ENCODE data around the gene SIGLEC15.
"Not testable (repeated sequence)": the region's sequence is repeated elsewhere in the genome, so short reads cannot be mapped to it uniquely, and the experiment has no call there.

The SIGLEC15 gene

DNA sequence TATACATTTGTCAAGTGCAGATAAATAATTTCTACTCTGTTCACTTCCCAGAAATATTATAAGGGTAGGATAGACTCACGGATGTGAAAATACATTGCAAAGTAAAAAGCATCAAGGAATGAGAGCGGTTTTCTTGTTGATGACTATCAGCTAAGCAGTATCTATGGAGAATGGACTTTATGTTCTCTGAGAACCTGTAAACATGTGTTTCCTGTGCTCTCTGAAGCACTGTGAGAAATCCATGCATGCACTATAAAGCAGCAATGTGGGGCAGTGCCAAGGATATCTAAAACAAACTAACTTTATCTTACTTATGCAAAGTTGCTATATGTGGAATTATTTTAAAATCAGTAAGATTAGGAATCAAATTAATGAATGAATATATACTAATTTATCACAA is 4.4 kb upstream of the SIGLEC15 start:
- no peak for DNase-seq

DNA sequence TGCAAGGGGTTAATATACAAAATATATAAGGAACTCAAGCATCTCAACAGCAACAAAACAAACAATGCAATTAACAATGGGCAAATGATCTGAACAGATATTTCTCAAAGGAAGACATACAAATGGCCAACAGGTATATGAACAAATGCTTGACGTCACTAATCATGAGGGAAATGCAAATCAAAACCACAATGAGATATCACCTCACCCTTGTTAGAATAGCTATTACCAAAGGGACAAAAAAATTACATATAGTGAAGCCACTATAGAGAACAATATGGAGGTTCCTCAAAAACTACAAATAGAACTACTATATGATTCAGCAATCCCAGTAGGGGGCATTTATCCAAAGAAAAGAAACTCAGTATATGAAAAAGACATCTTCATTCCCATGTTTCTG is 3.8 kb upstream of the SIGLEC15 start:
- DNase-seq: no peak

DNA sequence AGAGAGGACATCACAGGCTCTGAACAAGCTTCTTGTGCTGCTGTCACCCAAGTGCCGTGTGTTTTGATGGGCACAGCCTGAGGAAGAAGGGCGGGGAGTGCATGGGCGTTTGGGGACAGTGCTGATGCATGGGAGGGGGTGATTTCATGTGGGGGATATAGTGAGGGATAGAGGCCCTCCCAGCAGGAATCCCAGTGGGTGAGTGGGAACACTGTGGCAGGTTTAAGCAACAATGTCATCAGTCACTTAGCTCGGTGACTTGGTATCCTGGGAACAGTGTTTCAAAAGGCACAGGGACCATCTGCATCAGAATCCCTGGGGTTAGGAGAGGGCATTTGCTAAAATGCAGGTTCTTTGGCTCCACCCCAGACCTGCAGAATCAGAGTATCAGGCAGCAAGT is 609 bp downstream of the SIGLEC15 start:
- DNase-seq: no peak

DNA sequence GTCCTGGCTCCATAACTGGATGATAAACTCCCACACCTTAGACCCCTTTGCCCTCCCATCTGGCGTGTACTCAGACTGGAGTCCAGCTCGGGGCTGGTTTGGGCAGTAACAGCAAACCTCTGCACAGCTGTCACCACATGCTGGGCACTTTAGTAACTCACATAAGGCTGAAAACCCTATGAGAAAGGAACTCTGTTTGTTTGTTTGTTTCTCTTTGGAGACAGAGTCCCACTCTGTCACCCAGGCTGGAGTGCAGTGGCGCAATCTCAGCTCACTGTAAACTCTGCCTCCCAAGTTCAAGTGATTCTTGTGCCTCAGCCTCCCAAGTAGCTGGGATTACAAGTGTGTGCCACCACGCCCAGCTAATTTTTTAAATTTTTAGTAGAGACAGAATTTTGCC is 1.2 kb downstream of the SIGLEC15 start:
- DNase-seq: not testable (repeated sequence)

DNA sequence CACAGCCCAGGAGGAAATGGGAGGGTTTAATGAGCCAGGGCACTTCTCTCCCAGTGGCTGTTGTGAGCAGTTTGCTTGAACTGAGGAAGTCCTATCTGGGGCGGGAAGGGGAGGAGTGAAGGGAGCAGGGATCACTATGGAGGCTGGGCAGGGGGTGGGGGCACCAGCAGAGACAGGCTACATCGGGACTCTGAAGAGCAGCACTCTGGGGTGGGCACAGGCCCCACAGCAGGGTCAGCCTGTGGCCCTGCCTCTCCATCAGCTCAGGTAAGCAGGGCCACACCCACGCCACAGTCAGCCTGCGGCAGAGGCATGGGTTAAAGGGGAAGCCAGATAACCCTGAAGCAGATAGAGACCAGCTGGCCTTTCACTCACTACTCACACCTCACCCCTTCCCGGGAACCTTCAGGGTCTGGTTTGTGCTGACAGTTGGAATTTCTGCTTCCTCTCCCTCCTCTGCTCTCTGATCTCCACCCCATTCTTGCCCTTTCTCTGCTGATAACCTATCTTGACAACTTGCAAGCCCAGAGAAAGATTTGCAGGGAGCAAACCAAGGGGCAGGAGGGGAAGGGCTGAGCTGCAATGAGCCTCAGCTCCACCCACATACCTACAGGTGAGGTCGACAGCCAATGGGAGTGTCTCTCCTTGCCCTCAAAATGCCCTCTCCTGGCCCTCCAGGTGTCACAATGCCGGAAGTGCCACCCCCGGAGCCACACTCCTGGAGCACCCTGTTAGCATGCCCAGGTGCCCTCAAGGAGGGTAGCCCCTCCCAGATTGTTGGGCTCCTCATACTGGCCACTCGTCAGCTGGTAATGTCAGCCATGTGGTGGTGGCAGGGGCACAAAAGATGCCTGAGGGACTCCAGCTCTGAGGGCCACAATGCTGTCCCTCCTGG is 3.7 kb downstream of the SIGLEC15 start:
- no peak for DNase-seq

- DNase-seq: no peak
Observed at GRCh38 chr18:45829855-45830254, 4.4 kb downstream of the SIGLEC15 start.

DNA sequence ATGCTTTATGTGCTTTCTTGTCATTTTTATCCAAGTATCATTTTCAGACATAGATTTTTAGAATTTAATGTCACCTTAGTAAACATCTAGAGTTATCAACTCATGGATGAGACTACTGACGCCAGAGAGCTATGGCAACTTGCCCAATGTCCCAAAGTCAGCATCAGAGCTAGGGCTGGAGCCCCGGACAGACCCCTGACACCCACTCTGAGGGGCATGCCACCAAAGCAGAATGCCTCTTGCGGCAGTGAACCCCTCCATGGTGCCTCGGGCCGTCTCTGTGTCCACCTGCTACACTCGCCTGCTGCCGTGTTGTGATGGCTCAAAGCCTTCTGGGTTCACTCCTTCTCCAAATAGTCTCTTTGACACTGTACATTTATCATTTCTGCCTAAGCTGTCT is 5.4 kb downstream of the SIGLEC15 start:
- DNase-seq: no peak

GRCh38 chr18:45833846-45834245 is 8.4 kb downstream of the SIGLEC15 start:
- no peak for DNase-seq

GRCh38 chr18:45834306-45834705 is 8.8 kb downstream of the SIGLEC15 start:
- no peak for DNase-seq

- no peak for DNase-seq
Observed at GRCh38 chr18:45835057-45835636, 9.7 kb downstream of the SIGLEC15 start.

DNA sequence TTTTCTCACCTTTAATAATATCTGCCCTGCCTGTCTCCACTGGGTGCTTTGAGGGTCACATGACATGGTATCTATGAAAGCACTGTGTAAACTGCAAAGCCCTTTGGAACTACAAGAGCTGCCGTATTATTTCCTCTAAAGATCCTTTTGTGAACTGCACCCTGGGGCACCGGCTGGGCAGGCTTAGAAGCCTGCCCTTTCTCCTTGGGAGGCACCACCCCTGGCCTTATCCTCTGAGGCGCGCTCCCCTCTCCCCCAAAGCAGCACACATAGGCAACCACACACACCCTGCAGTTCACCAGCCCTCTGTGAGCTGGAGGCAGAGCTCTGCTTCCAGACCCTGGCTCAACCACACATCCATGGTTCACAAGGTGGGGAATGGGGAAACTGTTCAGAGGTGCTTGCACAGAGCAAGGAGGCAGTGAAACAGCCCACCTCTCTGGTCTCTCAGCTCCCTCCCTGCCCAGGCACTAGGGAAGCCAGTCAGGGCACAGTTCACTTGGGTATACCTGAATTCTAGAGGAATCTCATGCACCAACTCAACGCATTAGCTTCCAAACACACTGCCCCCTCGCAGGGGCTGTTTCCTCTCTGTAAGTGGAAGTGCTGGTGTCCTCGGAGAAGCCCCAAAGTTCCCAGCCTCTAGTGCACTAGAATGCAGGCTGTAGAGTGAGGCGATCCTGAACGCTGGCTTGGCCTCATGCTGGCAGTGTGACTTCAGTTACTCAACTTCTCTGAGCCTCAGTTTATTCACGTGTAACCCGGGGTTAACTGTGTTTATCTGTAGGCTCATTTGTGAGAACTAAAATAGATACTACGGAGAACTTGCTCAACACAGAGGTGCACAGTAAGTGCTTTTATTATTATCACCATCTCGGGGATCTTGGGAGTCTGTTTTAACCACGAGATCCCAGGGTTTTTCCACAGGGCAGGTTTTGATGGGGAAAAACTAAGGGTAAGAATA is 11.0 kb downstream of the SIGLEC15 start:
- DNase-seq: no peak

GRCh38 chr18:45837283-45838070 is 12.0 kb downstream of the SIGLEC15 start:
- DNase-seq: no peak

GRCh38 chr18:45838302-45839070 is 13.0 kb downstream of the SIGLEC15 start:
- DNase-seq: no peak

GRCh38 chr18:45839414-45840395 is 14.2 kb downstream of the SIGLEC15 start:
- DNase-seq: no peak

DNA sequence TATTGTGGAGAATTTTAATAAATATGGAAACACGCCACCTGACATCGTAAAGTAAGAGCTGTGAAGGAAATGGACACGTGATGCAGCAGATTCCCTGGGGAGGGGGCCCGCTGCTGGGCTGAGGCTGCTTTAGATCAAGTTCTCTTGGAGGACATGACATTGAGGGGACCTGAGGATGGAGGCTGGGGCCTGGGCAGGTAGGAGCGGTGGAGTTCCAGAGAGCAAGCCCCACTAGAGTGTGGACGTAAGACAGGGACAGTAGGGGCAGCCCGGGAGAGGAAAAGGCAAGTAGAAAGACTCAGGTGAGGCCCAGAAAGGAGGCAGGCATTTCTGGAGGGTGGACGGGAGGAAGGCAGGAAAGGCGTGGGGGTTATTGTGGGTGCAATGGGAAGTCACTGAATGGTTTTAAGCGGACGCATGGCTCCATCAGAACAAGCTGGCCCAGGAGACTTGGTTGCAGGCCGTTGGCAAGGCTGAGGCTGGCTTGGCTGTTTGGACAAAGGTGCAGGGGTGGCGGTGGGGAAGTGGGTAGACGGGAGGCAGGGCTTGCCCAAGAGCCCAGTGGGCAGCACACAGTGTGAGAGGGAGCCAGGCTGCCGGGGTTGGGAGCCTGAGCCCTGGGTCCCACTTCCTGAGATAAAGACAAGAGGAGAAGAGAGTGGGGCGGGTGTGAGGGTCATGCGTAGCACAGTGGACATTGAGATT is 15.7 kb downstream of the SIGLEC15 start:
- DNase-seq: no peak

DNA sequence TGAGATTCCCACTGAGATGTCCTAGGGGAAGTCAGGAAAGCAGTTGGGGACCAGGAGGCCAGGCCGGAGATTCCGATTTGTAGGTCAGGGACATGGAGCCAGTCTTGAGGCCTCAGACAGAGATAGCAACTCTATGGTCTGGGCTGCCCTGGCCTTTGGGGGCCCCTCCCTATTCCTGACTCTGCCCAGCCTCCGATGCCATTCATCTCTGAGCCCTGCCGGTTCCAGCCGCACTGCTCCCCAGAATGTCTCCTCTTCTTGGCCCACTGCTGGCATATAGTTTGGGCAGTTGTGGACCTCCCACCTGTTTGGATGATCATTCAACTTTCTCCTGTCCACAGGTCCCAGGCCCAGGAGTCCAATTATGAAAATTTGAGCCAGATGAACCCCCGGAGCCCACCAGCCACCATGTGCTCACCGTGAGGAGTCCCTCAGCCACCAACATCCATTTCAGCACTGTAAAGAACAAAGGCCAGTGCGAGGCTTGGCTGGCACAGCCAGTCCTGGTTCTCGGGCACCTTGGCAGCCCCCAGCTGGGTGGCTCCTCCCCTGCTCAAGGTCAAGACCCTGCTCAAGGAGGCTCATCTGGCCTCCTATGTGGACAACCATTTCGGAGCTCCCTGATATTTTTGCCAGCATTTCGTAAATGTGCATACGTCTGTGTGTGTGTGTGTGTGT is 16.4 kb downstream of the SIGLEC15 start:
- DNase-seq: no peak

- no peak for DNase-seq
Observed at GRCh38 chr18:45843019-45843418, 17.5 kb downstream of the SIGLEC15 start.

DNA sequence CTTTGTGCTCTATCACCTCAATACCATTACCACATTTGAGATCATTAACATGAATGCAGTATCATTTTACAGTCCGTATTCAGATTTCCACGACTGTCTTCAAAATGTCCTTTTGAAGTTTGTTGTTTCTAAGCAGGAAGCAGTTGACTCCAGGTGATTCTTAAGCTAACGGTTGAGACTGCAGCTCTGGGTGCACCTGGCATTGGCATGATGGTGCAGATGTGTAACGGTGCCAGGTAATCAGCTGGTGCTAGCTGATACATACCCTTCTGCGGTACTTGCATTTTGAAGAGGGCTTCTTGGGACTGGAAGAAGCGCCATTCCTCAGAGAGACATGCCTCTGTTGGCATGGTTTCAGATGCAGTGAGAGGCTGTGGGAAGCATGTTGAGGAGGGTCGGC is 19.5 kb downstream of the SIGLEC15 start:
- no peak for DNase-seq

DNA sequence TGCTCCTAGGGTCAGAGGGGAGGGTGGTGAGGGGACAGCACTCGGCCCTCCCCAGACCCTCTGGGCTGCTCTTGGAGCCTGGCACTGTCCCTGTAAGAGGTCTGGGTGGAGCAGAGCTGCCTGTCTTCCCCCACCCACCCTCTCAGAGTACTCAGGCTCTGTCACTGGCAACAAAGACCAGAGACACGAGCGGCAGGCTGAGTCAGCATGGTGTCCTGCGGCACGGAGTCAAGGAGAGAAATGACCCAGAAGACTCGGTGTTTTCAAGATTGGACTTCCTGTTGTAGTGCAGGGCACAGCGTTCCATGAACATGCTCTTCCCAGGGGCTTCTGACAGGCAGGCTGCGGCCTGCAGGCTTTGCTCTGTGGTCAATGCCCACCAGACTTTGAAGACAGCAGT is 19.9 kb downstream of the SIGLEC15 start:
- no peak for DNase-seq
